Sigmoid colon (tissue), 4 donors: Measurements from ENCODE around the gene UGT1A10.

Experiments
- EP300 ChIP-seq, 4 donors: sonication (generic); formaldehyde crosslinking; IDR thresholded peaks; one replicate each; pipeline ENCODE4 v1.6.1; 2017; ENCODE audit warnings: antibody characterized with exemption in 4 of 4
- POLR2A ChIP-seq, 2 donors: fragments of 450-650 bp; IDR thresholded peaks; one replicate each; pipeline ENCODE4 v1.6.1; 2016; ENCODE audit warnings: antibody characterized with exemption in 2 of 2, mild to moderate bottlenecking in 2 of 2, moderate library complexity in 2 of 2
- POLR2AphosphoS5 ChIP-seq, 4 donors: sonication (generic); formaldehyde crosslinking; IDR thresholded peaks; one replicate each; pipeline ENCODE4 v1.6.1; 2017; ENCODE audit warnings: antibody characterized with exemption in 4 of 4
- TF ChIP-seq, protein P1 (sequence below), 4 experiments: fragments of 450-650 bp in 3 of 4; fragments of 200-600 bp in 1 of 4; IDR thresholded peaks; one replicate each; pipeline ENCODE4 v1.5.1; 2016 to 2019; ENCODE audit warnings: antibody characterized with exemption in 4 of 4, mild to moderate bottlenecking in 3 of 4, moderate library complexity in 2 of 4

DNA sequence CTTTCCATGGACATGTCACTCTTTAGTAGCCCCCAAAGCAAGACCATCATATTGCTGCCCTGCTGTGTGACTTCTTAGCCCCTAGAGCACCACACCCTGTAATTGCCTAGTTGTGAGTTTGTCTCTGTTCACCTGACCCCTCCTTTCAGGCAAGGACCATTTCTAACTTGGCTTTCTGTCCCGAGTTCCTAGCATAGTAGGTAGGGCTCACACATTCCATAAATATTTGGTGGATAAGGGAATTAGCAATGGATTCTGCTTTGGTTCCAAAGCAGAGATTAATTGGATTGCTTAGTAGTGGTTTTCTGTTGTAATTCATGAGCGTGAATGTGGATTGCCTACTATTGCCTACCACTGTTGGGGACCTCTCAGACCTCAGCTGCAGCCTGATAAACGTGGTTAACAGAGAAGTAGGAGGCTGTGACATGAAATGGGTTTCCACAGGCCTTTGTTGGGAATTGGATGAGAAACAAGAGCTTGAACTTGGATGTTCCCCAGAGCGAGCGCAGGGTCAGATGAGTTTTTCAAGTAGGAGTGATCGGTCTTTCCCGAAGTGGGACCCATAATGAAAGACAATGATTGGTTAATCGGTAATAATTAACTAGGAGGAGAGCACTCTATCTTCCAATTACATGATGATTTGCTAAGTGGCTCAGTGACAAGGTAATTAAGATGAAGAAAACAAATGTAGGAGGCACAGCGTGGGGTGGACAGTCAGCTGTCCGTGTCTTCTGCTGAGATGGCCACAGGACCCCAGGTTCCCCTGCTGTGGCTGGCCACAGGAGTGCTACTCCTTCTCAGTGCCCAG lies 110.4 kb downstream of the UGT1A10 start:
- TF ChIP-seq, protein P1, sequence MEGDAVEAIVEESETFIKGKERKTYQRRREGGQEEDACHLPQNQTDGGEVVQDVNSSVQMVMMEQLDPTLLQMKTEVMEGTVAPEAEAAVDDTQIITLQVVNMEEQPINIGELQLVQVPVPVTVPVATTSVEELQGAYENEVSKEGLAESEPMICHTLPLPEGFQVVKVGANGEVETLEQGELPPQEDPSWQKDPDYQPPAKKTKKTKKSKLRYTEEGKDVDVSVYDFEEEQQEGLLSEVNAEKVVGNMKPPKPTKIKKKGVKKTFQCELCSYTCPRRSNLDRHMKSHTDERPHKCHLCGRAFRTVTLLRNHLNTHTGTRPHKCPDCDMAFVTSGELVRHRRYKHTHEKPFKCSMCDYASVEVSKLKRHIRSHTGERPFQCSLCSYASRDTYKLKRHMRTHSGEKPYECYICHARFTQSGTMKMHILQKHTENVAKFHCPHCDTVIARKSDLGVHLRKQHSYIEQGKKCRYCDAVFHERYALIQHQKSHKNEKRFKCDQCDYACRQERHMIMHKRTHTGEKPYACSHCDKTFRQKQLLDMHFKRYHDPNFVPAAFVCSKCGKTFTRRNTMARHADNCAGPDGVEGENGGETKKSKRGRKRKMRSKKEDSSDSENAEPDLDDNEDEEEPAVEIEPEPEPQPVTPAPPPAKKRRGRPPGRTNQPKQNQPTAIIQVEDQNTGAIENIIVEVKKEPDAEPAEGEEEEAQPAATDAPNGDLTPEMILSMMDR (IDR thresholded peaks at IDR 0.05), result no peak
- TF ChIP-seq POLR2AphosphoS5 (IDR thresholded peaks at IDR 0.05) (no peak), EP300 (IDR thresholded peaks at IDR 0.05) (no peak), POLR2A (IDR thresholded peaks at IDR 0.05) (no peak)
